PC-9 (cell line): ENCODE data around the gene KCNIP2.

ENCODE experiments used
- CTCF ChIP-seq: fragments of 200-600 bp; sonication (generic); conservative IDR thresholded peaks from 2 replicates; pipeline ENCODE4 v1.6.1; 2017; ENCODE audit warnings: mixed run types, antibody characterized with exemption, mild to moderate bottlenecking, moderate library complexity
- EZH2 ChIP-seq: fragments of 200-600 bp; sonication (generic); IDR thresholded peaks from 2 replicates; pipeline ENCODE4 v1.8.0; 2017; ENCODE audit warnings: antibody characterized with exemption, low read depth

DNA sequence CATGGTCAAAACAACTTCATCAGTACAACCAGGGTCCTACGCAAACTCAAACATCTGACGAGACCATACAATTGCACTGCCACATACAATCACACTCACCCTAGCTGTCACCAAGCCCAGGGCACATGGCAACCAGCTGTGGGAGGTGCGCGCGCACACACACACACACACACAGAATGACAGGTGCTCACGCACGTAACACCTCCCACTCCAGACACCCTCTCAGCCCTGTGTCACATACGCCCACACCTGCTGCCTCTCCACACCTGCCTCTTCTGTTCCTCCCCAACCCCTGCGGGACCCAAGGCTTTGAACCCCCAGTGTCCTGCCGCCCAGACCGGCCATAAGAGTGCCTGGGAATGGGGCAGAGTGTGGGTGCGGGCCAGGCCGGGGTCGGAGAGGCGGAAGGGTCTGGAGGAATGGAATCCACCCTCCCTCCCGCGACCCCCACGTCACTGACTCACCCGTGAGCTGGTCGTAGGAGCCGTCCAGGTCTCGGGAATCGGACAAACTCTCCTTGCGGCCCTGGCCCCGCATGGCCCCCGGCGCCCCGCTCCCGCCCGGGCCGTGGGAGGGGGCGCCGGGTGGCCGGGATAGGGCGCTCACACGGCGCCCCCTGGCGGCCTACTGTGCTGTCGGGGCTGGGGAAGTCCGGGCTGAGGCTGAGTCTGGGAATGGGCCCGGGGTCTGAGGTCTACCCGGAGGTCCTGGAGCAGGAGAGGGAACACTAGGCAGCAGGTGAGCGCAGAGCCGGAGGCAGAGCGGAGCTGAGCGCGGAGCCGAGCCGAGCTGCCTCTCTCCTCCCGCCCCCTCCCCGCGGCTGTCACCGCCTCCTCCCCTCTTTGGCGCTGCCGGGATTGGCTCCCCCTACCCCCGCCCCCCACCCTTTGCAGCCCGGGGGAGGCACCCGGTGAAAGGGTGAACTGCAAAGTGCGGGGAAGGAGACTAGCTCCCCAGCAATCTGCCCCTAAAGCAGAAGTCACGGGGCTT, at the start of gene KCNIP2:
- no peak for TF ChIP-seq CTCF
- TF ChIP-seq EZH2, result no peak
